WERI-Rb-1 (cell line): Measurements from ENCODE around the gene FERMT2.

Source experiments
- DNase-seq: peaks from one replicate; pipeline ENCODE4 v3.0.0-alpha.2; 2020
- H3K27ac ChIP-seq: fragments of 250-450 bp; sonication (Bioruptor Pico); 2 replicates; pipeline ENCODE4 v1.5.1; 2020; ENCODE audit warnings: mild to moderate bottlenecking, moderate library complexity
- H3K27me3 ChIP-seq: fragments of 250-450 bp; sonication (Bioruptor Pico); 2 replicates; pipeline ENCODE4 v1.5.1; 2021; ENCODE audit warnings: mild to moderate bottlenecking, low read depth, moderate library complexity; ENCODE audit not compliant: insufficient read depth, severe bottlenecking
- H3K36me3 ChIP-seq: fragments of 250-450 bp; sonication (Bioruptor Pico); 2 replicates; pipeline ENCODE4 v1.5.1; 2020; ENCODE audit warnings: mild to moderate bottlenecking, moderate library complexity
- H3K4me3 ChIP-seq: 2 replicates; pipeline ENCODE4 v1.5.1; 2011; ENCODE audit warnings: low read depth, mild to moderate bottlenecking, control low read depth, low read length
- H3K9me3 ChIP-seq: fragments of 250-450 bp; sonication (Bioruptor Pico); 2 replicates; pipeline ENCODE4 v1.5.1; 2021; ENCODE audit warnings: mild to moderate bottlenecking, moderate library complexity; ENCODE audit not compliant: severe bottlenecking
- TF ChIP-seq, protein P1 (sequence below): IDR thresholded peaks from 2 replicates; pipeline ENCODE4 v1.5.1; 2011; ENCODE audit warnings: low read depth, mild to moderate bottlenecking, control low read depth, inconsistent platforms, low read length

FERMT2 gene

DNA sequence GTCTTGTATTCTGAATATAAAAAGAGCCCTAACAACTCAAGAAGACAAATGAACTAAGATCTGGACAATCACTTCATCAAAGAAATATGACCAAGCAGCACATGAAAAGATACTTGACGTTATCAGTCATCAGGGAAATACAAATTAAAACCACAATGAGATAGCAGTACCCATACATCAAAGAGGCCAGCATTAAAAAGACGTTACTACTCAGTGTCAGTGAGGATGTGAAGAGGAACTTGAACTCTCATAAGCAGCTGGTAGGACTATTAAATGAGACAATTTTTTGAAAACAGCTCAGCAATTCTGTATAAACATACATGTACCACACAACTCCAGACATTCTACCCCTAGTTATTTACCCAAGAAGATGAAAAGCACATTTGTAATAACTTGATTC, 55.9 kb downstream of the FERMT2 start:
- DNase-seq = no peak
- Histone ChIP-seq H3K9me3 (no peaks in the 10 kb centered on the region), H3K27ac (no peak overlapping the region), H3K27me3 (no peaks in the 10 kb centered on the region), H3K36me3 (peaks cover 7% of the 10 kb centered on the region), H3K4me3 (no peak overlapping the region)
- TF ChIP-seq, protein P1, sequence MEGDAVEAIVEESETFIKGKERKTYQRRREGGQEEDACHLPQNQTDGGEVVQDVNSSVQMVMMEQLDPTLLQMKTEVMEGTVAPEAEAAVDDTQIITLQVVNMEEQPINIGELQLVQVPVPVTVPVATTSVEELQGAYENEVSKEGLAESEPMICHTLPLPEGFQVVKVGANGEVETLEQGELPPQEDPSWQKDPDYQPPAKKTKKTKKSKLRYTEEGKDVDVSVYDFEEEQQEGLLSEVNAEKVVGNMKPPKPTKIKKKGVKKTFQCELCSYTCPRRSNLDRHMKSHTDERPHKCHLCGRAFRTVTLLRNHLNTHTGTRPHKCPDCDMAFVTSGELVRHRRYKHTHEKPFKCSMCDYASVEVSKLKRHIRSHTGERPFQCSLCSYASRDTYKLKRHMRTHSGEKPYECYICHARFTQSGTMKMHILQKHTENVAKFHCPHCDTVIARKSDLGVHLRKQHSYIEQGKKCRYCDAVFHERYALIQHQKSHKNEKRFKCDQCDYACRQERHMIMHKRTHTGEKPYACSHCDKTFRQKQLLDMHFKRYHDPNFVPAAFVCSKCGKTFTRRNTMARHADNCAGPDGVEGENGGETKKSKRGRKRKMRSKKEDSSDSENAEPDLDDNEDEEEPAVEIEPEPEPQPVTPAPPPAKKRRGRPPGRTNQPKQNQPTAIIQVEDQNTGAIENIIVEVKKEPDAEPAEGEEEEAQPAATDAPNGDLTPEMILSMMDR = no peak

DNA sequence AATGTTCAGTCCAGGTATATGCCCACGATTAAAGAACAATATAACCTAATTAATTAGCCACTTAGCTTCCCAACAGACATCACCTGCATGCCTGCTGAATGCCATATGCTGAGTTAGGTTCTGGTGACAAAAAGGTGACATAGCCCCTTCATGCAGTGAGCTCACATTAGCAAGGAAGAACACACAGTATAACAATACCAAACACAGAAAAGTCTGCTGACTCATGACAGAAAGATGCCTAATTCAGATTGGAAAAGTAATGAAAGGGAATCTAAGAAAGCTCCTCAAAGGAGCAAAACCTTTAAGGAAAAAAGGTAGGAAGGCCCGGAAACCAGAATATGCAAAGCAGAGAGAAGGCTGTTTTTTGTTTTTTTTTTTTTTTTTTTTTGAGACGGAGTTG, 59.0 kb downstream of the FERMT2 start:
- H3K9me3 ChIP-seq = no peaks in the 10 kb centered on the region
- no peak overlapping the region for H3K4me3 ChIP-seq
- peaks cover 7% of the 10 kb centered on the region for H3K36me3 ChIP-seq
- TF ChIP-seq, protein P1 = no peak
- no peaks in the 10 kb centered on the region for H3K27me3 ChIP-seq
- DNase-seq = no peak
- no peak overlapping the region for H3K27ac ChIP-seq

- Histone ChIP-seq H3K4me3 (no peak overlapping the region), H3K27me3 (no peaks in the 10 kb centered on the region), H3K27ac (no peak overlapping the region), H3K9me3 (no peaks in the 10 kb centered on the region), H3K36me3 (peaks cover 7% of the 10 kb centered on the region)
- TF ChIP-seq, protein P1 = no peak
- DNase-seq = peak; percentile 13
Measured at GRCh38 chr14:52888839-52889838, 61.7 kb downstream of the FERMT2 start.

- no peak for DNase-seq
- TF ChIP-seq, protein P1 = no peak
- Histone ChIP-seq H3K27me3 (no peaks in the 10 kb centered on the region), H3K9me3 (no peaks in the 10 kb centered on the region), H3K4me3 (no peak overlapping the region), H3K27ac (no peak overlapping the region), H3K36me3 (peaks cover 7% of the 10 kb centered on the region)
Measured at GRCh38 chr14:52888159-52888558, 62.7 kb downstream of the FERMT2 start.

GRCh38 chr14:52885230-52885629, 65.6 kb downstream of the FERMT2 start:
- no peak overlapping the region for H3K27ac ChIP-seq
- no peaks in the 10 kb centered on the region for H3K9me3 ChIP-seq
- no peak for DNase-seq
- H3K4me3 ChIP-seq = no peak overlapping the region
- H3K27me3 ChIP-seq = no peaks in the 10 kb centered on the region
- TF ChIP-seq, protein P1 = no peak
- H3K36me3 ChIP-seq = peaks cover 6% of the 10 kb centered on the region
